Fibroblast of the conjunctiva (primary cell): ENCODE results near the gene BIRC7.
A peak's percentile ranks its signal among the peaks of the same experiment; 100 is the strongest.
"Not testable (repeated sequence)": the region's sequence is repeated elsewhere in the genome, so short reads cannot be mapped to it uniquely, and the experiment has no call there.

ENCODE experiments used
- DNase-seq: peaks from one replicate; pipeline ENCODE4 v3.0.0-alpha.2; 2010; ENCODE audit warnings: low read depth

The BIRC7 gene

DNA sequence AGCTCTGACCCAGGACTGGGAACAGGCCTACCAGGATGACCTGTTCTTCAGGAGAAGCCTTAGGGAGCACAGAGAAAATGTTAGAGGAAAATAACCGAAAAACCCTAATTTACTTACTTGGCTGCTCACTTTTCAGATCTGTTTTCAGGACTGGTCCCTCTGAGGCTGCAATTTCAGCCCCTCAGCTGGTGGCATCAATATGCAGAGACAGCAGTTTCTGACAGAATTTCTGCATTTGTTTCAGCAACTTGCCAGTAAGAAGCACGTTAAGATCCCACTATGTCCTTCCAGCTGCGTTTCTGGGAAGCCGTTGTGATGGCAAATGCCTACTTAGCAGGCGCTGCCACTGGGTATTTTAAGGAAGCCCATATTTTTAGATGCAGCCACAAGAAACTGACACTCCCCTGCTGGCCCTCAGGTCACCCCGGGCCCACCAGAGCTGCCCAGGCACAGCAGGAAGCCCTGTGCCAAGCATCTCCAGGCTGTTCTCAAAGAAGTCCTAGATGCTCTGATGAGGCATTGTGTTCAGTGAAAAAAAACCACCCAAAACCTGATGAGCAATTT lies 27.3 kb upstream of the BIRC7 start:
- no peak for DNase-seq

DNA sequence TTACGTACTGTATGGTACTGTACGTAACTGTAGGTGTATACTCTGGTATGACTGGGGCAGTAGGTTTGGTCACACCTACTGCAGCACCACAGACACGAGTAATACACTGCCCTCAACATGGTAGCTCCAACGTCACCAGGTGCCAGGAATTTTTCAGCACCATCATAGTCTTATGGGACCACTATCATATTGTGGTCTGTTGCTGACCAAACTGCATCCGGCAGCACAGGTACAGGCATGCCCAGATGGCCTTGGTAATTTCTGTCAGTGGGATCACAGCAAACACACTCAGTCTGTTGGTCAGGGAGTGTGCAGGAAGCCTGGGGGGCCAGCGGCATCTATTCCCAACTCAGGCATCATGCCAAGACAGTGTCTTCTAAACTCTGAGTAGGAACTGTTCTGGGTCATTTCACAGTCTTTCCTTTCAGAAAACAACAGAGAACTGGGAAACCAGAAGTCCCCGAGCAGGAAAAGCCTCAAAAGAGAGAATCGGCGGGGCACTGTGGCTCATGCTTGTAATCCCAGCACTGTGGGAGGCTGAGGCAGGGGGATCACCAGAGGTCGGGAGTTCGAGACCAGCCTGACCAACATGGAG lies 25.6 kb upstream of the BIRC7 start:
- DNase-seq = no peak

DNA sequence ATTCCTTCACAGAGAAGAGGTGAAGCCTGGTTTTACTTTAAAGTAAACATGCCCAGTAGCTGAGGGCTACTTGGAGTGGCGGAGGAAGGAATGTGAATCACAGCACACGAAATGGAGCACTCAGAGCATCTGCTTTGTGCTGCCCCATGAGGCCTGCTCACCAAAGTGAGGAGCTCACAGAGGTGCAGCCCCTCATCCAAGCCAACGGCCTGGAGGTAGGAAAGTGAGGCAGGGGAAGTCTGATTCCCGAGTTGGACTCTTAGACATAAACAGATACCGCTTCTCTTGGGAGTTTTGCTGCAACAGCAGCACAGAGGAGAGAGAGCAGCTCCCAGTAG lies 23.3 kb upstream of the BIRC7 start:
- no peak for DNase-seq

DNA sequence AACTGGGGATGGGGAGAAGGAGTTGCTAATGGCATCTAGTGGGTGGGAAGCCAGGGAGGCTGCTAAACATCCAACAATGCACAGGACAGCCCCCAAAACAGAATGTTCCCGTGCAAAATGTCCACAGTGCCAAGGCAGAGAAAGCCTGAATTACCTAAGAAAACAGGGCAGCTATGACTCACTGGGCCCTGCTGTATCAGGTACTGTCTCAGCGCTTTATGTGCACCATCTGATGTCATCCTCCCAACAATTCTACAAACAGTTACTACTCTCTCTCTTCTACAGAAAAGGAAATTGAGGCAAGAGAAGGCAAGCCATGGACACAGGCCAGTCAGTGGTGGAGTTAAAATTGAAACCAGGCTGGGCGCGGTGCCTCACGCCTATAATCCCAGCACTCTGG lies 22.9 kb upstream of the BIRC7 start:
- DNase-seq = no peak

DNA sequence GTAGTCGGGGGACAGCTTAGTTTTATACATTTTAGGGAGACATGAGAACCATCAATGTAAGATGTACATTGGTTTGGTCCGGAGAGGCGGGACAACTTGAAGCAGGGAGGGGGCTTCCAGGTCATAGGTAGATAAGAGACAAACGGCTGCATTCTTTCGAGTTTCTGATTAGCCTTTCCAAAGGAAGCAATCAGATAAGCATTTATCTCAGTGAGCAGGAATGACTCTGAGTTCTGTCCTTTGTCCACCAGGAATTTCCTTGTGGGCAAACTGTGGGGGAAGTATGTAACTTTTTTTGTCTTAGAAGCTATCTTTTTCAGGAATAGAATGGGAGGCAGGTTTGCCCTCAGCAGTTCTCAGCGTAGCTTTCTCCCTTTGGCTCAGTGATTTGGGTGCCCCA lies 21.2 kb upstream of the BIRC7 start:
- DNase-seq = no peak

DNA sequence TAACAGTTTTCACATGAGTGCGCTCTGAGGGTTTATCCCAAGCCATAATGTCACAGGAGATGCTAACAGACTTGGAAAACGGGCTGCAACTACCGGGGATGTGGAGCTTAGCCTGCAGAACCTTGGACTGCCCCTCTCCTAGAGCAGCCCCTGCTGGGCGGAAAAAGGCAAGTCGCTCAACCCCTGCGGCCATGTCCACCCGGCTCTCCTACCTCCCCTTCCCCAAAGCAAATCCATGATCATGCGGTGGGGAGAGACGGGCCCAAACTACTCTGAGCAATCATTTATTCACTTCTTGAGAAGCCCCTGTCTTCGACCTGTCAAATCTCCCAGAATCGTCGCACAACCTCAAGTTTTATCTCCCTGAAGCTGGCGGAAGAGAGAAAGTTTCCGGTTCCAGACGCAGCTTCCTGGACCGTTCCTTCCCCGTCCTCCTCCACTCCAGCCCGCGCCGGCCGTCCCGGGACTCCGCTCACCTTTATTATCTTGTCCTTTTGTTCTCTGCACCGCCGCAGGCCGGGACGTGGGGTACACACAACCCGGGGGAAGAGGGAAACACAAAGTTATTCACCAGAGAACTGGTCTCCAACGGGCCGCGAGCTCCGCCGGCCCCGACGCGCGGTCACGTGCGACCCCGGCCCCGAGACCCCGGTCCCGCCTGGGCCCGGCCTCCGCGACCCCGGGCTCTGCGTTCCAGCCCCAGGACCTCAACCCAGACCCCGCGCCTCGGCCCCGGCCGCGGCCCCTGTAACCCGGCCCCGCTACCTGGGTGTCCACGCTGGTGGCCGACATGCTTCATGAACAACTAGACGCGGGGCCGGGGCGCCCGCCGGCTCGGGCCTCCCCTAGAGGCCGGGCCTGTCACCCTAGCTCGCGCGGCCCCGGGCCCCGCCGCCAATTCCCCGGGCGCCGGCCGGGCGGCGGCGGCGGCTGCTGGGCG lies 20.3 kb upstream of the BIRC7 start:
- peak; percentile 16 for DNase-seq

DNA sequence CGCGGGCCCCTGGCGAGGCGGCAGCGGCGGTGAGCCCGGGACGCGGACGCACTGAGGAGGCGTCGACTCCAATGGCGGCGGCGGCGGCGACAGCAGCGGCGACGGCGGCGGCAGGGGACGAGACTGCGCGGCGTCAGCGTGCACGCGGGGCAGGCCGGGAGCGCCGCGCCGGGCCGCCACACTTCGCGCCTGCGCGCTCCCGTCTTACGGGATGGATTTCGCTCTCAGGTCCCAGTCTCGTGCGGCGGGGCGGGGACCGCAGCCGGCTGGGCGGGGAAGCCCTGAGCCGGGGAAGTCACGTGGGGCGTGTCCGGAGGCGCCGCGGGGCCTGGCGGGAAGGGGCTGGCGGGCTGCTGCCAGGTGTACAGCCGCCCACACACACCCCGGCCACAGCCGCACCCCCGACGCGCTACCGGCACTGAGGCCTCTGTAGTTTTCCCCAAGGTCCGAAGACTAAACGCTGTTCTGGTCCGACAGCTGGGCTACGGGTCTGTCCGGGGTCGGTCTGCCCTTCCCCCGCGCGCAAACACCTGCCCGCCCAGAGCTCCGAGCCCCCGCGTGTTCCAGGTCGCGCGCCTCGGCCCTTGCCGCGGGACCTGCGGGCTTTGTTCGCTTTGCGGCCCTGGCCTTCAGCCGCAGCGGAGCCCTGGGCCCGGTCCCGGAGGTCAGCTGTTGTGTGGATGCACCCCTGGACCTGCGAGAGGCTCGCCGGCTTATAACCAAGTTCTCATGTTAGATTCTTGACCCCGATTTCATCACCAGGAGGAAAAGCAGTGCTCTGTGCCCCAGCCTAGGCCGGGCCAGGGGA lies 19.5 kb upstream of the BIRC7 start, which contains the start of gene YTHDF1:
Gene YTHDF1 (minus strand): TSS at position 91 of the 808 bp plus-strand sequence. CDS start 239 bp downstream, outside the sequence.
- peak; percentile 85 for DNase-seq

DNA sequence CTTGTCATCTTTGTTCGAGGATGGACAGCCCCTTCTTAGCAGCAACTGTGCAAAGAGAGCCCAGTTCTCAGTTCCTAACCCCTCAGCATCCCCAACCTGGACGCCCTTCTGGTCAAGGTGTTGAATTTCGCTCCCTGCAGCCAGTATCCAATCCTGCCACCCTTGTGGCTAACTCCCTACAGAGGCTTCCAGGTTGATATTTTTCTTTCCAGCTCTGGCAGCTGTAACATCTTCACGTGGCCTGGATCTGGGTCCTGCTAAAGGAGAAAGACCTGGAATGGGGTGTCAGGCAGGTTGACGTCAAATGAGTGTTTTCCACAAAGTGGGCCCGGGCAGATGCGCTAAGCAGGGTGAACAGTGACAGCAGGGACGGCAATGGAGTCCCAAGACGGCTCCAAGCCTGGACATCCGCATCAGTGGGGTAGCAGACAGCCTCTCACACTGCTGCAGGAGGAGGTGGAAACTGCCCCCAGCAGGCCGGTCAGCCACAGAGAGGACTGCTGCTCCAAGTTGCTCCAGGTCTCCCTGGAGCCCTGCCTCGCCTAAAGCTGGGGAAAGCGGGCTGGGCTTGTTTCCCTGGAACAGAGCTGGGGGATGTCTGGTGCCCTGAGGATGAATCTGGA lies 18.7 kb upstream of the BIRC7 start:
- no peak for DNase-seq

DNA sequence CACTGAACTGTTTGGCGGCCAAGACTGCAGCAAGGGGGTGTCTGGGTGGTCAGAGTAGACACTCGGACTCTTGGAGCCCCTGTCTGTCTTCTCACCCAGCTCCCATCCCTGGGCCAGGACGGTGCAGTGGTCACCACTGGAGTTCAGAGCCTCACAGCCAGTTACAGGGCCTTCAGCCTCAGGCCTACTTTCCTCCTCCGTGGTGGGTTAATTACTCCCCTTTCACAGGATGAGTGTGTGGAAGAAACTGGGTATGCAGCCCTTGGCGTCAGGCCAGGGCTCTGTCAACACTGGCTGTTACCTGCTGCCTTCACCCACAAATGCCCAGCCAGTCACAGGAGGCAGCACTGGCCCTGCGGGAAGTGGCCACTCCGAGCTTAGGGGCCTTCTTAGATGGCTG lies 18.0 kb upstream of the BIRC7 start:
- no peak for DNase-seq

DNA sequence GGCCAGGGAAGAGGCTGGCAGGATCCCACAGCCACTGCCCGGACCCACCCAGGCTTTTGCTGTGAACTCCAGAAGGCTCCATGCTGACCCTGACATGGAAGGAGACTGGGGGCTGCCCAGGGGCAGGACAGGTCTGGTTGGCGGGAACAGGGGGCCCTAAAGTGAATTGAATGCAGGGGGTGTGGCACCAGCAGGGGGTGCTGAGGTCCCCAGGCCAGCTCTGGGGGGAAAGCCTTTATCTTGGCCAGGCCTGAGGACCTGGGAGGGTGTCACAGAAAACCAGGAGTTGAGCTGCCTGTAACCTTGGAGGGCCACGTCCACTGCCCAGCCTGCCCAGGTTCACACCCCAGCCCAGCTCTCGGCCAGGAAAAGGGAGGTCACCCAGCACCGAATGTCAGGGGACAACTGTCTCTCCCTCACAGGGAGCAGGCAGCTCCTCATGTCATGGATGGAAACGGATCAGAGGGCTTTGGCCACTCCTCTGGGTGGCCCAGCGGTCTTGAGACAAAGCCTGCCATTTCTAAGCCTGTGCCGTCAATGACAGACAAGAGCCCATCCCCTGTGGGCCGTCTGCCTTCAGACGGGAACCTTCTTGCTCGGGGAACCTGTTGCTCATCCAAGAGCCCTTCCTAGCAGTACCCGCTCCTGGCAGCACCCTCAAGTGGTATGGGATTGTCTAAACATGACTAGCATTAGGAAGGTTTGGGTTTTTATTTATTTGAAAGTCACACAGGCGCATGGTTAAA lies 16.8 kb upstream of the BIRC7 start:
- no peak for DNase-seq

DNA sequence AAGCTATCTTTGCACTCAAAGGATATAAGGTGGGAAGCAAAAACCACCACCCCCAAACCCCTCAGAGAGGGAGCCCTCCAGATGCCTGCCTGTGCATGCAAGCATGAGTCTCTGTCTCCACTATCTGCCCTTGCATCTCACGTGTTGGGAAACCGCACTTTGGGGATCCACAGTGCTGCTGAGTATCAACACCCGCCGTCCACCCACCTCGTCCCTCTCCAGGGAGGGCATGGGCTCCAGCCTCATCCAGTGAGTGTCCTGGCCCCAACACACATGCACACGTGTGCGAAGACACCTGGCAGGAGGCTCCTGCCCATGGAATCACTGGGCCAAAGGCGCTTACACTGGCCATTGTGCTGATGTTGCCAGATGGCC lies 16.3 kb upstream of the BIRC7 start:
- DNase-seq = no peak

DNA sequence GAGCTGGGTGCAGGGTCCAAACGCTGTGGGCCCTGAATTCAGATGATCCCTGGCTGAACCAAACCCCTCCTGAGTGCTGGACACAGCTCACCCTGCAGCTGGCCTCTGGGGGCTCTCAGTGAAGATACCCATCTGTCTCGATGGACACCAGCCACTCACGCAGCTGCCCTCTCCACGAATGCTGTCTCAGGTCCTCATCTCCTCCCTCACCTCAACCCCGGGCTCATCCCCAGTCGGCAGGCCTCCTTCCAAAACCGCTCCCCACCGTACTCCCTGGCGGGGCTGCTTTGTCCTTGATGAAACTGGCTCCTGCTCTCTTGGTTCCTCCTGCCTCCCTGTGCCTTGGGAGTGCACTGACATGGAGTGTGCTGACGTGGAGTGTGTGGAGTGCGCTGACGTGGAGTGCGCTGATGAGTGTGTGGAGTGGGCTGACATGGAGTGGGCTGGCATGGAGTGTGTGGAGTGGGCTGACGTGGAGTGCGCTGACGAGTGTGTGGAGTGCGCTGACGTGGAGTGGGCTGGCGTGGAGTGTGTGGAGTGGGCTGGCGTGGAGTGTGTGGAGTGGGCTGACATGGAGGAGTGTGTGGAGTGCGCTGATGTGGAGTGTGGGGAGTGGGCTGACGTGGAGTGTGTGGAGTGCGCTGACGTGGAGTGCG lies 15.7 kb upstream of the BIRC7 start:
- no peak for DNase-seq

DNA sequence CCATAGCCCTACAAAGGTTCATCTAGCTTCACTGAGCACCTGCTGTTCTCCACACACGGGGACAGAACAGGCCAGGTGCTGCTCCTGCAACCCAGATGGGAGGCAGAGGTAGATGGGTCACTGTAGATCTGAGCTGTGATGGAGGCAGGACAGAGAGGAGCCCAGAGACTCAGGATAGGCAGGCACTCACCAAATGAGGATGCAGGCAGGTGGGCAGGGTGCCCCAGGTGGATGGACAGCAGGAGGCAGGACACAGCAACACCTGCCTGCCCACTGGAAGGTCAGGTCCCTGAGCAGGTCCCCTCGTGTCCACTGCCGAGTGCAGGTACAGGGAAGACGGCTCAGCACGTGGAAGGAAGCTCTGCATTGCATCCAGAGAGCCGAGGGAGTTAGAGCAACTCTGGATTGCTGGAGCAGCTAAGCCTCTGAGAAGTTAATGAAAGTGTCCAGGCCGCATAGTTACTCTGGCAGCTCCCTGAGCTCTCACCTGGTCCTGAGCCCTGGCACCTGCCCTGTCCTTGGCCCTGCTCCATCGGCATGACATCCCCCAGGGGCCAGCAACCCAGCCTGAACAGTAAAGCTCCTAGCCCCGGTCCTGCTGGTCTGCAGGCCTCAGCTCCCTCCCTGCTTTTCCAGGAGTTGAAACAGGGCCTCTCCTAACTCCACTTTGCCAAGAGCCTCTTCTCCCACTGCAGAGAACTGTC lies 14.9 kb upstream of the BIRC7 start:
- no peak for DNase-seq

DNA sequence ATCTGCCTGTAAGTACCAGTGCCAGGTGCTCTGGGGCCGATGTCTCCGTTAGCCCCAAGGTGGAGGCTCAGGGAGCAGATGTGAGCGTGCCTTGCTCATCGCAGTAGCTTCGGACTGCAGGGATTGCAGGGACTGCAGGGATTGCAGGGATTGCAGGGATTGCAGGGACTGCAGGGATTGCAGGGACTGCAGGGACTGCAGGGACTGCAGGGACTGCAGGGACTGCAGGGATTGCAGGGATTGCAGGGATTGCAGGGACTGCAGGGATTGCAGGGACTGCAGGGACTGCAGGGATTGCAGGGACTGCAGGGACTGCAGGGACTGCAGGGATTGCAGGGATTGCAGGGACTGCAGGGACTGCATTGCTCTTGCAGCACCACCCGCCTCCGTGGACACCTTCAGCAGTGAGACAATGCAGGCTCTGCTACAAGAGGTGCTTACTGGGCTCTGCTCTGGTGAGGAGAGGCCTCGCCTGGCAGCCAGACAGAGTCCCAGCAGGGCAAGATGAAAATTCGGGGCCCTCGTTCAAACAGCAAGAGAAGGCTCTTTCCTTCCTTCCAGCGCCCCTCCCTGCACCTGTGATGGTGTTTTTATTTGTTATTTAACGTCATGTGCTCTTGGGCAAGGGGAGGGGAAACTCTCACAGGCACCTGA lies 14.2 kb upstream of the BIRC7 start:
- not testable (repeated sequence) for DNase-seq

DNA sequence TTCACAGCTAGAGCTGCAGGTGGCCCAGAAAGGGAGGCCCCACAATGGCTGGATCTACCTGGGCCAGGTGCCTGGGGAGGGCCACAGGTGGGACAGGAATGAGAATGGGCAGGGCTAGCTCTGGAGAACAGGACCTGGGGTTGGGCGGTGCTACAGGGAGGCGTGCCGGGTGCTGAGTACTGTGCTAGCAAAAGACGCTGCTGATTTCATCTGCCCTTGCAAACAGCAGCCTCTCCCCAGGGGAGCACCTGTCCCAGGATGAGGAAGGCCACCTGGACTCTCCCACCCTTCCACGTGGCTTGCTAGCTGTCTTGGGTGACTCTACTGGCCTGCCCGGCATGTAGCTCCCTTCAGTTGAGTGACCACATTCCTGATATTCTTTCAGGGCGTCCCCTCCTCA lies 13.2 kb upstream of the BIRC7 start:
- DNase-seq = no peak

DNA sequence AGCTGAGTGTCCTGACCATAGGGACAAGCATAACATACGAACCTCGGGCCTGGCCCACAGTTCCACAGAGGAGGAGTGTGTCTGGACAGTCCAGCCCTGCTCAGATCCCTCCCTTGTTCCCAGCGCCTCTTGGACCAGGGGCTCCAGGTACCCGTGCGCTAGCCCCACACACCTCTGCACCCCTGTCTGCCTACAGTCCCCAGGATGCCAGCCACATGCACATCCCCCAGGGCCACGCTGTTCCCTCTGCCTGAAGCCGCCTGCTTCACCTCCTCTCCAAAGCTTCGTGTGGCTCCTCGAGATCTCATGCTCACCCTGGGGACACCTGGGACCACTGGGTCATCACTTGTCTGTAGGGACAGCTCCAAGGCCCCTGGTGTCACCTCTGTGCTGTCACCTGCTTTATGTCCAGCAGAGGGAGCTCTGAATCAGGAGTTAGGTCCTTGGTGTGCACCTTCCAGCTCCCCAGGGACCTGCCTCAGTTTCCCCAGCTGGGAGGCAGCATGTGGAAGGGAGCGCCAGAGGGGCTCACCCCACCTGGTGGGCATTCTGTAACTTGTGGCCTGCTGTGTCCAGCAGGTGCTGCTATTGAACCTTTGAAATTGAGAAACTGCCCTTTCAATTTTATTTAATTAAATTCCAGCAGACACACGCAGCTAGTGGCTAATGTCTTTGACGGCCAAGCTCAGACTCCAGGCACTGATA lies 12.4 kb upstream of the BIRC7 start:
- no peak for DNase-seq

DNA sequence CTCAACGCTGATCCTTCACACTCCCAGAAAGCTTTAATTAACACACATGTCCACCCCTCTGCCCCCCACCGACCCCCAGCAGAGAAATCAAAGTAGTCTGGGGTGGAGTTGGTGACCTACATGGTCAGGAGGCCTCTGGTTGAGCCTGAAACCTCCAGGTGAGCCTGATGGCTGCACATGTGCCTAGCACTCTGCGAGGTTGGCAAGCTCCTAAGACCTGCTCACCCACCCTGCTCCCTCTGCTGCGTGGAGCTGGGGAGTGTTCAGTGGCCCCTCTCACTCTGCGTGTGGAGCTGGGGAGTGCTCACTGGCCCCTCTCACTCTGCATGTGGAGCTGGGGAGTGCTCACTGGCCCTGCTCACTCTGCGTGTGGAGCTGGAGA lies 11.9 kb upstream of the BIRC7 start:
- no peak for DNase-seq

DNA sequence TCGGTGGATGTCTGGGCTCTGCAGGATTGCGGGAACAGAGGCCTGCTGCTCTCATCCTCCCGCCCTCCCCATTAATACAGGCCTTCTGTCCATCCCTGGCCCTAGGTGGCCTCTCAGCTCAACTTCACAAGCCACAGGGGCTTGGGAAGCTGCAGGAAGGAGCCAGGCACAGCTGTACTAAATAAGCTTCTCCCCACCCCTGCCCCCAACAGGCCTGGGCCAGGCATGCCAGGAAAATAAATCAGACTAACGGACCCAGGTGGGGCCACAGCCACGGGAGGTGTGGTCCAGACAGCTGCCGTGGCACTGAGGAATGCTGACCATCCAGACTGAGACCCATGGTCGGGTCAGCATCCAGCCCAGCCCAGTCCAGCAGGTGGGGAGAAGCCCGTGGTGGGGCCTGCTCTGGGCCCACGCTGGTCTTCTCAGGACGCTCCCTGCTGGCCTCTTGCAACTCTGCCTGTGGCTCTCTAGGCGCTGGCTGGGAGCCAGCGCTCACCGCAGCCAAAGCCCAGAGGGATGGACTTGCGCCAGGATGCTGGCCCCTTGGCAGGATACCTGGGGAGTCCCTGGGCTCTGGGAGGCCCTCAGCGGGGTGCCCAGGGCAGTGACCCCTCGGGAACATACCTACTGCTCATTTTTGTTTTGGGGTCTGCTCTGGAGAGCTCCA lies 11.2 kb upstream of the BIRC7 start:
- no peak for DNase-seq

DNA sequence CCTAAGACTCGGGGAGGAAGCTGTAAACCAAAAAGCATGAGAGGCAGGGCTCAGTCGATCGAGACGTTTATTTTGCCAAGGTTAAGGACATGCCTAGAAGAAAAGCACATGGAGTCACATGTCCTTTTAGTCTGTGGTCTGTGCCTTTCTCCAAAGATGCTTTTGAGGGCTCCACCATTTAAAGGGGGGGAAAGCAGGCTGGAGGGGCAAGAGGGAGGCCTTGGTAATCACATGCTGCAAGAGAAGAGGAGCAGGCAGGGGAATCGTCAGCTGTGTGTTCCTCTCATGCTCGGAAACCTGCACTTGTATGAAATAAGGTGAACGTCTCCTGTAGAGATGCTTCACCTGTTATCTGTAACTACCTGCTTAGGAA lies 10.6 kb upstream of the BIRC7 start:
- DNase-seq = no peak
